HG03354 (cell line): ENCODE results near the gene CSF1R.

Source experiments
- ATAC-seq: cut with Tn5 transposase; IDR thresholded peaks from one replicate; pipeline ENCODE4 v1.9.1; 2021; ENCODE audit warnings: mild to moderate bottlenecking; ENCODE audit not compliant: unreplicated experiment, poor library complexity, severe bottlenecking

The CSF1R gene

DNA sequence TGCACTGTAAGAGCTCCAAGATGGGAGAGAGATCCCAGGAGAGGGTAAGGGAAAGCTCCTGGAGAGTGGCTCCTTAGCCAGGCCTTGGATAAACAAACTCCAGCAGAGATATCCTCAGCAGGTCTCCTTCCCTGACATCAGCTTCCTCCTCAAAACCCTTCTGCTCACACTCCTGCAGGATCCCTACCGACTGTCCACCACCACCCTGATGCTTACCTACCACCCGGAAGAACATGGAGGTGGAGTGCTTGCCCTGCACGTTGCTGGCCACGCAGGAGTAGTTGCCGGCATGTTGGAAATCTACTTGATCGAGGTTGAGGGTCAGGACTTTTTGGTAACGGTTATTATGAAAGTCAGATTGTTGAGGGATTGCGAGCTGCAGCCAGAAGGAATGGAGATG, 9.3 kb downstream of the CSF1R start:
- no peak for ATAC-seq

GRCh38 chr5:150075806-150076205, 10.5 kb downstream of the CSF1R start:
- ATAC-seq = no peak

- ATAC-seq = no peak
These were observed 11.1 kb downstream of the CSF1R start for GRCh38 chr5:150075233-150075632.

DNA sequence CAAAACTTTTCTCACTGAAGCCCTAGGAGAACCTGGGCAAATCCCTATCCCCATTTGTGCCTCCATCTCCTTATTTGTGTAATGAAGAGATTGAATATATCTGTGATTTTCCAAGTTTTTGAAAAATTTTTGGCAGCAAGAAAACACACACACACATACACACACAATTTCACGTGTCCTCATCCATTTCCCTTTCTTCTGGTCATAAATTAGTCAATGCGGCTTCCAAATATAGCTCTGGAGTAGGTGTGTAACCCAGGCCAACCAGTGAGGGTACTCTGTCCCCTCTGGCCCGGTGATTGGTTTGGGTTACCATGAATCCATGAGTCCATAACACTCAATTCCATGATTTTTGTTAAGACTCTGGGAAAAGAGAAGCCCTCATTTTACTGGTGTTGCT, 12.7 kb downstream of the CSF1R start:
- no peak for ATAC-seq

DNA sequence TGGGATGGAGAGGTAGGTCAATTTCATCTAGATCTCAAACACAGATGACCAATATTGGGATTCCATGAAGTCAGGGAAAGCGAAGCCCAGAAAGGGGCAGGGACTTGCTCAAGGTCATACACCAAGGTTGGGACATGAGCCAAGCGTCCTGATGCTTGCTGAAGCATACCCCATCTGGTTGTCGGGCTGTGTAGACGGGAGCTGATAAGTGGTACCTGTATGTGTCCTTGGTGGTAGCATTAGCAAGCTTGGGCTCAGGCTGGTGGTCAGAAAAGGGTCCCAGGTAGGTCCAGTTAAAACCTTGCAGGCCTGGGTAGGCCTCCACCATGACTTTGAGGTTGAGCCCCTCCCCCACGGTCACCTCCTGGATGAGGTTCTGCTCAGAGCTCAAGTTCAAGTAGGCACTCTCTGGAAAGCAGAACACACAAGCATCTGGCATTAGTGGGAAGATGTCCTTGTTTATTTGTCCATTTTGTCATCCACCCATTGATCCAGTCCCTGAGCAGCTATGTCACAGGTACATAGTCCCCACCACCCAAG, 13.2 kb downstream of the CSF1R start:
- ATAC-seq = no peak

DNA sequence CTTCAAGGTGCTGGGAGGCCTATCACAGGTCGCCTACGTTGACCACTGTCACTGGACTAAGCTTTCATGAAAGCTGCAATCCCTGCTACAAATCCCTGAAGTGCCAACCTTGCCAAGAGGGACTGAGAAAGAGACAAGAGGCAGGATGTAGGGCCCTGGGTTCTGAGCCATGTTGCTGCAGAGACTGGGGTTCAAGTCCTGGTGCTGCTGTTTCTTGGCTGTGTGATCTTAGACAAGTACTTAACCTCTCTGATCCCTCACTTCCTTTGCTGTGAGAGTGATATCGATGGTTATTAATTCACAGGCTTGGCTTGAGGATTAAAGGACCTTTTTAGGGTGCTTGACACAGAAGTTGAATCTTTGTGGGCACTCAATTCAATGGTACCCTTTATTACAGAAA, 15.5 kb downstream of the CSF1R start:
- ATAC-seq = no peak

- no peak for ATAC-seq
These were observed 16.4 kb downstream of the CSF1R start for GRCh38 chr5:150069672-150070627.

DNA sequence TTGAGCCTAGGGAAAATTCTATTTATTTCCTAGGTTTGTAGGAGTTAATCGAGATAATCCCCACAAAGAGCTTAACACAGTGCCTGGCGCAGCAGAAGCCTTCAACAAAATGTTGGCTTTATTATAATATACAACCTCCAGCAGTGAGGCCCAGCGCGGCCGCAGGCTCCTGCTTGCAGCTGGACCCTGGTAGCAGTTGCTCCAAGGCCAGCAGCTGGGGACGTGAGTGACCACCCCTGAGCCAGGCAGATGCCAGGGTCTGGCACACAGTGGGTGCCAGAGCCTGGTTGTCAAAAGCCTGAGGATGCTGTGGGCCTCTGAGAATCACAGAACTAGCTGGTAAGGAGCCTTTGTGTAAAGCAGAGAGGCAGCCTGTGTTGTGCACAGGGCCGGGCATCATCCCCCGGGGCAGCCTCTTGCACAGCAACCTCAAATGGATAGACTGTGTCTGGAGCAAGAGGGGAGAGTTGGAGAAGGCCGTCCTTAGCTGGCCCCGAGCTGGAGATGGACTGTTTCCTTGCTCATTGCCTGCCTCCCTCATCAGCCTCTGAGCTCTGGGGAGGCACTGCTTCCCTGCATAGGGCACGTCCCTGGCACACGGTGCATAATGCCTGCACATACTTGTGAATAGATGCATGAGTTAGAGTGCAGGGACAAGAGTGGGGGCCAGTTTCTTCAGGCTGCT, 17.3 kb downstream of the CSF1R start:
- ATAC-seq = no peak

DNA sequence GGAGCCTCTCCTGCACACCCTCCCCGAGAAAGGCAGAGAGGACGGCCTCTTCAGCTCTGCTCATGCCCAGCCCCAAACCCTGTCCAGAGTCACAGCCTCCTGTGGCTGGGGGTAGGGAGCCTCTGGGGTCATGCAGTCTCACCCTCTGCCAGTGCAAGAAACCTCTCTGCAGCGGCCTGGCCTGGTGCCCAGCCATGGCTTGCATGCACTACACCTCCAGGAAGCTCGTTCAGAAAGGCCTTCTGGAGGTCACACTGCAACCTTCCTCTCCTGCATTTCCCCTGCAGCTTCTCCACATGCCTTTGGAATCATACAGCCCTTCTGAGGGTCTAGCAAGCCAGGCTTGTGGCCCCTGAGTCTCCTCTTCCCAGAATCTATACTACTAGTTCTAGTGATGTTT, 17.9 kb downstream of the CSF1R start:
- no peak for ATAC-seq

DNA sequence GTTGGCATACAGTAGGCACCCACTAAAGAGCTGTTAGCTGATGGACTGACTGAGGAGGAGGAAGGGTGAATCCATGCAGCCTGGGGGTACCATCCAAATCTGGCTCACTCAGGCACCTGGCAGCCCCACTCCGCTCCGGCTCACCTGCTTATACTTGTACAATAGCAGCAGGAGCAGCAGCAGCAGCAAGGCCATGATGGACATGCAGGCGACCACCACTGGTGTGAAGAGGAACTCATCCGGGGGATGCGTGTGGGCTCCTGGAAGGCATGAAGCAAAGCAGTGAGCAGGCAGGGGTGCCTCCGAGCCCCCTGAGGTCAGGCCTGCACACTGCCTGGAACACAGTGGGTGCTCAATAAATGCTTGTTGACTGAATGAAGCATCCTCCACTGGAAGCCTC, 18.3 kb downstream of the CSF1R start:
- no peak for ATAC-seq

- peak; percentile 26 for ATAC-seq
These were observed 18.9 kb downstream of the CSF1R start for GRCh38 chr5:150067405-150067960.

- peak; percentile 63 for ATAC-seq
These were observed 19.4 kb downstream of the CSF1R start for GRCh38 chr5:150066901-150067396.

- ATAC-seq = no peak
These were observed 19.9 kb downstream of the CSF1R start for GRCh38 chr5:150066436-150066835.

DNA sequence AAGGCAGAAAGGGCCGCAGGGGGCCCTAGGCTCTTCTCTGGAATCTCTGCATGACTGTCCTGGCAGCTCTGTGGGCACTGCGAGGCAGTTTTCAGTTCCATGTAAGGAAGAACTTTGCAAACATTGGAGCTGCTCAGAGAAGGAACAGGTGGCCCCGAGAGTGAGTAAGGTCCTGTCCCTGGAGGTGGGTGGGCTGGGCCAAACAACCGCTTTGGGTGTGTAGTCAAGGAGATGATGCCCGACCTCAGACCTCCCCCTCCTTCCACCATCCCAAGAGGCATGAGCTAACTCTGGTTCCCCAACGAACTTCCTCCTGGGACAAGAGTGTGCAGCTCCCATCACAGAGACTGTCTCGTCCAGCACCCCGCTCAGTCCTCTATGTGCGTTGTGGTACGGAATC, 20.5 kb downstream of the CSF1R start:
- ATAC-seq = no peak

GRCh38 chr5:150065346-150065745, 21.0 kb downstream of the CSF1R start:
- ATAC-seq = no peak

DNA sequence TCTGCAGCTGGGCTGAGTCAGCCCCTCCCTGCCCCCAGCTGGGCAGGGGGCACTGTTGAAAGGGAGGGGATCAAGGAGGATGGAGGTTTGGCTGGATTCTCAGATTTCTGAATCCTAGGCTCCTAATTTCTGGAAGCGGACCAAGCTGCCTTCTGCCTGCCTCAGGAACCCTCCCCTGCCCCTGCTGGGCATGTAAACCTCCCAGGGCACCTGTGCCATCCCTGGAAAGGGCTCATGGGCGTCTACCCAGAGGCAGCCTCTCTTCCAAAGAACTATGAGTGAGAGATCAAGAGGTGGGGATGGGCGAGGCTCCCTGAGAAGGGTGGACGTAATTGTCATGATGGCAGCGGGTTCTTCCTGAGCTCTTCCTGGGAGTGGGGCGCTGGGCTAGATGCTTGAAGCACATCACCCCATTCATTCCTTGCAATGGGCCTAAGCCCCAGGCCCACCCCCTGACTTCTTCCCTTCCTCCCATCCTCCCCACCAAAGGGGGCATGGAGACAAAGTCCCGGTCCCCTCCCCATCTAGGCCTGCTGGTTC, 21.6 kb downstream of the CSF1R start:
- ATAC-seq = no peak

- no peak for ATAC-seq
These were observed 22.7 kb downstream of the CSF1R start for GRCh38 chr5:150063638-150064037.

GRCh38 chr5:150062216-150062922, 24.0 kb downstream of the CSF1R start:
- no peak for ATAC-seq

- no peak for ATAC-seq
These were observed 24.8 kb downstream of the CSF1R start for GRCh38 chr5:150061538-150061995.
